A673 (cell line): ENCODE measurements around the gene ATXN2. TPM values are rescaled to one million over a fixed set of nuclear protein-coding genes. Genes with fewer than 3 reads are reported as not detected.
"Not testable (repeated sequence)": the region's sequence is repeated elsewhere in the genome, so short reads cannot be mapped to it uniquely, and the experiment has no call there.

Experiments
- BruUV-seq: library from RNA; stranded (reverse); fragments of 400-500 nt; replicated peaks from 2 replicates; lab custom pipeline; 2021; lab: Mats Ljungman, UMichigan
- CTCF ChIA-PET: fragments of 300-600 bp; sonication (Branson Sonifier 250); formaldehyde crosslinking; loops from one replicate; lab custom pipeline; 2022; ENCODE audit warnings: antibody characterized with exemption; lab: Charles Lee
- POLR2A ChIA-PET: fragments of 300-600 bp; sonication (Branson Sonifier 250); formaldehyde crosslinking; loops from one replicate; lab custom pipeline; 2022; ENCODE audit warnings: antibody characterized with exemption; ENCODE audit not compliant: low non-redundant PET; lab: Charles Lee
- DNase-seq: peaks from one replicate; pipeline ENCODE4 v3.0.0-alpha.2; 2015; ENCODE audit warnings: low spot score
- H3K27ac ChIP-seq: fragments of 200-600 bp; sonication (generic); 2 replicates; pipeline ENCODE4 v1.5.1; 2016; ENCODE audit warnings: mixed run types, low read depth, mild to moderate bottlenecking, mixed read lengths, antibody characterized with exemption, low read length; ENCODE audit not compliant: poor library complexity, severe bottlenecking
- H3K27me3 ChIP-seq: fragments of 200-600 bp; sonication (generic); replicated peaks from 2 replicates; pipeline ENCODE4 v1.6.1; 2017; ENCODE audit warnings: mixed run types, low read depth, mild to moderate bottlenecking, mixed read lengths, antibody characterized with exemption, low read length; ENCODE audit not compliant: insufficient read depth, poor library complexity
- H3K36me3 ChIP-seq: fragments of 200-600 bp; sonication (generic); 2 replicates; pipeline ENCODE4 v1.6.1; 2016; ENCODE audit warnings: mixed run types, mild to moderate bottlenecking, mixed read lengths, antibody characterized with exemption, low read length; ENCODE audit not compliant: insufficient read depth, poor library complexity, severe bottlenecking
- H3K4me1 ChIP-seq: fragments of 200-600 bp; sonication (generic); 2 replicates; pipeline ENCODE4 v1.6.1; 2017; ENCODE audit warnings: mixed run types, mild to moderate bottlenecking, mixed read lengths, antibody characterized with exemption, low read length; ENCODE audit not compliant: insufficient read depth, poor library complexity, severe bottlenecking
- H3K4me3 ChIP-seq: fragments of 200-600 bp; sonication (generic); 2 replicates; pipeline ENCODE4 v1.5.1; 2016; ENCODE audit warnings: low read depth, mixed run types, mild to moderate bottlenecking, mixed read lengths, low read length; ENCODE audit not compliant: poor library complexity, severe bottlenecking
- H3K9me3 ChIP-seq: fragments of 200-600 bp; sonication (generic); 2 replicates; pipeline ENCODE4 v1.6.1; 2016; ENCODE audit warnings: mixed run types, low read depth, mild to moderate bottlenecking, mixed read lengths, antibody characterized with exemption, low read length; ENCODE audit not compliant: poor library complexity, severe bottlenecking
- CTCF ChIP-seq: fragments of 300-800, 200-600 bp; sonication (generic); conservative IDR thresholded peaks from 2 replicates; pipeline ENCODE4 v1.5.1; 2017; ENCODE audit warnings: low read depth, mild to moderate bottlenecking, antibody characterized with exemption, low read length, moderate library complexity, mixed read lengths
- EZH2 ChIP-seq: fragments of 200-600 bp; sonication (generic); IDR thresholded peaks from 2 replicates; pipeline ENCODE4 v1.6.1; 2017; ENCODE audit warnings: borderline replicate concordance, low read depth, mild to moderate bottlenecking, mixed read lengths, antibody characterized with exemption, low read length; ENCODE audit not compliant: poor library complexity, severe bottlenecking
- intact Hi-C: fragments of 100-400 bp; cut with micrococcal nuclease; formaldehyde crosslinking; loops from one replicate; pipeline ENCODE4 v1.10.0; 2022; ENCODE audit not compliant: unreplicated experiment
- total RNA-seq: library from RNA; stranded (reverse); gene quantifications from 2 replicates; pipeline ENCODE4 v1.2.3, GENCODE V29; 2021

Gene ATXN2
- total RNA-seq, 1 experiment from 2014 or later = 94.4 TPM

- CTCF ChIA-PET, intact Hi-C loops, H3K9me3 ChIP-seq, H3K27ac ChIP-seq, DNase-seq, H3K4me1 ChIP-seq, H3K4me3 ChIP-seq, H3K27me3 ChIP-seq, POLR2A ChIA-PET, BruUV-seq: not testable (repeated sequence)
- peaks cover 50% of the 10 kb centered on the region for H3K36me3 ChIP-seq
Measured at GRCh38 chr12:111507258-111507657, 91.9 kb downstream of the ATXN2 start.

GRCh38 chr12:111506260-111506659, 92.9 kb downstream of the ATXN2 start:
- no peaks in the 10 kb centered on the region for H3K4me1 ChIP-seq
- H3K36me3 ChIP-seq = peaks cover 47% of the 10 kb centered on the region
- H3K27ac ChIP-seq = no peak overlapping the region
- TF ChIP-seq EZH2 (no peak), CTCF (no peak)
- POLR2A ChIA-PET = no interaction called here
- BruUV-seq = no TSS peak
- no peak for DNase-seq
- H3K9me3 ChIP-seq = no peaks in the 10 kb centered on the region
- CTCF ChIA-PET = no interaction called here
- H3K4me3 ChIP-seq = no peak overlapping the region
- intact Hi-C loops = no loop called here
- no peaks in the 10 kb centered on the region for H3K27me3 ChIP-seq

GRCh38 chr12:111505601-111506036, 93.5 kb downstream of the ATXN2 start:
- no TSS peak for BruUV-seq
- ChIA-PET CTCF (no interaction called here), POLR2A (no interaction called here)
- no peak for TF ChIP-seq CTCF
- no peak for TF ChIP-seq EZH2
- Histone ChIP-seq H3K4me3 (no peak overlapping the region), H3K27me3 (no peaks in the 10 kb centered on the region), H3K9me3 (no peaks in the 10 kb centered on the region), H3K36me3 (peaks cover 45% of the 10 kb centered on the region), H3K4me1 (no peaks in the 10 kb centered on the region), H3K27ac (no peak overlapping the region)
- intact Hi-C loops = no loop called here
- DNase-seq = no peak

GRCh38 chr12:111503116-111503515, 96.0 kb downstream of the ATXN2 start:
- ChIA-PET CTCF (no interaction called here), POLR2A (no interaction called here)
- Histone ChIP-seq H3K9me3 (no peaks in the 10 kb centered on the region), H3K27ac (no peak overlapping the region), H3K4me3 (no peak overlapping the region), H3K4me1 (no peaks in the 10 kb centered on the region), H3K36me3 (peaks cover 34% of the 10 kb centered on the region), H3K27me3 (no peaks in the 10 kb centered on the region)
- no peak for DNase-seq
- intact Hi-C loops = no loop called here
- no peak for TF ChIP-seq CTCF
- TF ChIP-seq EZH2 = no peak
- no TSS peak for BruUV-seq
